Smooth muscle cell (in vitro differentiated cells): ENCODE results near the gene TM9SF3. TPM values are rescaled to one million over a fixed set of nuclear protein-coding genes. Genes with fewer than 3 reads are reported as not detected.

Experiments
- DNase-seq: peaks from one replicate; lab custom pipeline; 2025; ENCODE audit not compliant: unreplicated experiment; lab: John Stamatoyannopoulos, UW
- H2AFZ ChIP-seq: fragments of 200-600 bp; sonication (generic); 2 replicates; pipeline ENCODE4 v1.6.0; 2016; ENCODE audit warnings: antibody characterized with exemption, low read depth, mild to moderate bottlenecking
- H3F3A ChIP-seq: fragments of 200-600 bp; sonication (generic); 2 replicates; pipeline ENCODE4 v1.6.0; 2017; ENCODE audit warnings: antibody characterized with exemption, low read depth
- H3K27ac ChIP-seq: fragments of 200-600 bp; sonication (generic); 2 replicates; pipeline ENCODE4 v1.5.1; 2016; ENCODE audit warnings: low read depth, mild to moderate bottlenecking
- H3K27me3 ChIP-seq: fragments of 200-600 bp; sonication (generic); 2 replicates; pipeline ENCODE4 v1.6.1; 2016; ENCODE audit warnings: low read depth, mild to moderate bottlenecking
- H3K36me3 ChIP-seq: fragments of 200-600 bp; sonication (generic); 2 replicates; pipeline ENCODE4 v1.5.1; 2016; ENCODE audit warnings: low read depth
- H3K4me1 ChIP-seq: fragments of 200-600 bp; sonication (generic); 2 replicates; pipeline ENCODE4 v1.5.1; 2016; ENCODE audit warnings: low read depth
- H3K4me2 ChIP-seq: fragments of 200-600 bp; sonication (generic); 2 replicates; pipeline ENCODE4 v1.6.0; 2016; ENCODE audit warnings: mild to moderate bottlenecking
- H3K4me3 ChIP-seq: fragments of 200-600 bp; sonication (generic); 2 replicates; pipeline ENCODE4 v1.5.1; 2016; ENCODE audit warnings: mild to moderate bottlenecking
- H3K79me2 ChIP-seq: fragments of 200-600 bp; sonication (generic); 2 replicates; pipeline ENCODE4 v1.6.0; 2016; ENCODE audit warnings: low read depth, mild to moderate bottlenecking
- H3K9ac ChIP-seq: fragments of 200-600 bp; sonication (generic); 2 replicates; pipeline ENCODE4 v1.6.0; 2016; ENCODE audit warnings: low read depth
- H3K9me3 ChIP-seq: fragments of 200-600 bp; sonication (generic); replicated peaks from 2 replicates; pipeline ENCODE4 v1.5.1; 2016; ENCODE audit warnings: low read depth
- H4K20me1 ChIP-seq: fragments of 200-600 bp; sonication (generic); 2 replicates; pipeline ENCODE4 v1.6.0; 2016; ENCODE audit warnings: low read depth
- CTCF ChIP-seq: fragments of 200-600 bp; sonication (generic); IDR thresholded peaks from 2 replicates; pipeline ENCODE4 v1.5.1; 2017; ENCODE audit warnings: borderline replicate concordance, mild to moderate bottlenecking, antibody characterized with exemption; ENCODE audit not compliant: insufficient read depth, poor library complexity, severe bottlenecking
- WGBS: methylation state at CpG from one replicate; pipeline ENCODE4 v1.1.7; 2016; ENCODE audit warnings: low lambda C conversion rate; 5-methylcytosine and 5-hydroxymethylcytosine counted together
- polyA plus RNA-seq: library from polyadenylated mRNA; unstranded; fragments of >200 nt; fragmentation: Nextera tagmentation; extraction: Ambion mirVana; gene quantifications from 2 replicates; pipeline ENCODE4 v1.2.1, GENCODE V29; 2016
- total RNA-seq: library from RNA; depleted of rRNA; stranded (reverse); fragments of >200 nt; gene quantifications from 2 replicates; pipeline ENCODE4 v1.2.3, GENCODE V29; 2014

The TM9SF3 gene
- total and polyA plus RNA-seq, 2 experiments from 2014 or later, result 126 to 138 TPM

GRCh38 chr10:96524741-96525140 is 62.1 kb downstream of the TM9SF3 start:
- H4K20me1 ChIP-seq, result peaks cover 95% of the 10 kb centered on the region
- no peak overlapping the region for H3K9ac ChIP-seq
- H3K4me3 ChIP-seq, result no peak overlapping the region
- no peaks in the 10 kb centered on the region for H3F3A ChIP-seq
- no peak for DNase-seq
- H3K79me2 ChIP-seq, result peaks cover 6% of the 10 kb centered on the region
- H3K9me3 ChIP-seq, result no peaks in the 10 kb centered on the region
- H3K4me1 ChIP-seq, result no peaks in the 10 kb centered on the region
- peaks cover 40% of the 10 kb centered on the region for H3K36me3 ChIP-seq
- no peak for TF ChIP-seq CTCF
- H3K4me2 ChIP-seq, result no peak overlapping the region
- WGBS, result 100% methylated on average over 1 of the region's 1 CpG
- no peaks in the 10 kb centered on the region for H3K27me3 ChIP-seq
- H3K27ac ChIP-seq, result no peak overlapping the region
- no peak overlapping the region for H2AFZ ChIP-seq

GRCh38 chr10:96517284-96517683 is 69.5 kb downstream of the TM9SF3 start:
- no peak for TF ChIP-seq CTCF
- Histone ChIP-seq H3K9me3 (no peaks in the 10 kb centered on the region), H3K4me2 (no peak overlapping the region), H3K9ac (no peak overlapping the region), H3K4me1 (peaks cover 18% of the 10 kb centered on the region), H3F3A (peaks cover 9% of the 10 kb centered on the region), H3K27ac (no peak overlapping the region), H3K79me2 (no peaks in the 10 kb centered on the region), H3K36me3 (peaks cover 20% of the 10 kb centered on the region), H2AFZ (no peak overlapping the region), H4K20me1 (peaks cover 73% of the 10 kb centered on the region), H3K27me3 (peaks cover 14% of the 10 kb centered on the region), H3K4me3 (no peak overlapping the region)
- no peak for DNase-seq
- WGBS, result 94% methylated on average over 1 of the region's 1 CpG

GRCh38 chr10:96516337-96516736 is 70.5 kb downstream of the TM9SF3 start:
- peaks cover 9% of the 10 kb centered on the region for H3F3A ChIP-seq
- H4K20me1 ChIP-seq, result peaks cover 69% of the 10 kb centered on the region
- WGBS, result 94% methylated on average over 2 of the region's 2 CpGs
- no peaks in the 10 kb centered on the region for H3K79me2 ChIP-seq
- H3K9me3 ChIP-seq, result no peaks in the 10 kb centered on the region
- DNase-seq, result no peak
- H2AFZ ChIP-seq, result no peak overlapping the region
- H3K27ac ChIP-seq, result no peak overlapping the region
- no peak for TF ChIP-seq CTCF
- no peak overlapping the region for H3K9ac ChIP-seq
- H3K4me2 ChIP-seq, result no peak overlapping the region
- peaks cover 24% of the 10 kb centered on the region for H3K27me3 ChIP-seq
- peaks cover 10% of the 10 kb centered on the region for H3K36me3 ChIP-seq
- peaks cover 18% of the 10 kb centered on the region for H3K4me1 ChIP-seq
- no peak overlapping the region for H3K4me3 ChIP-seq

- DNase-seq, result peak; percentile 57
- no peaks in the 10 kb centered on the region for H3K9me3 ChIP-seq
- peak; percentile 42 for TF ChIP-seq CTCF
Observed at GRCh38 chr10:96513698-96514561, 72.9 kb downstream of the TM9SF3 start, which contains the start of gene TLL2. Gene TLL2 (minus strand): TSS chr10:96513926. CDS start chr10:96513685, 241 bp downstream.

More at GRCh38 chr10:96513698-96514561, 72.9 kb downstream of the TM9SF3 start, which contains the start of gene TLL2:
- Histone ChIP-seq H4K20me1 (peaks cover 49% of the 10 kb centered on the region), H3K4me1 (peaks cover 22% of the 10 kb centered on the region), H3K4me3 (peak within 1 kb of the TSS; percentile 54), H2AFZ (no peak within 1 kb of the TSS), H3K27ac (no peak within 1 kb of the TSS), H3K4me2 (peak within 1 kb of the TSS; percentile 97), H3K79me2 (no peaks in the 10 kb centered on the region), H3K27me3 (peaks cover 30% of the 10 kb centered on the region), H3K9ac (peak within 1 kb of the TSS; percentile 19), H3F3A (peaks cover 9% of the 10 kb centered on the region), H3K36me3 (no peaks in the 10 kb centered on the region)
- 4% methylated on average over 63 of the region's 68 CpGs for WGBS
